HCT116 (cell line): ENCODE data around the gene RNF220. TPM values are rescaled to one million over a fixed set of nuclear protein-coding genes. Genes with fewer than 3 reads are reported as not detected.

Experiments
- ATAC-seq: fragments of 200-7000 bp; cut with Tn5 transposase; 2 replicates; pipeline ENCODE4 v1.9.1; 2020; ENCODE audit warnings: mild to moderate bottlenecking, moderate library complexity
- BruUV-seq: library from RNA; stranded (reverse); fragments of 400-500 nt; replicated peaks from 2 replicates; lab custom pipeline; 2021; lab: Mats Ljungman, UMichigan
- CTCF ChIA-PET: fragments of 300-600 bp; sonication (Branson Sonifier 250); formaldehyde crosslinking; loops from one replicate; lab custom pipeline; 2021; ENCODE audit warnings: antibody characterized with exemption; lab: Charles Lee
- POLR2A ChIA-PET: fragments of 300-600, 350-600 bp; sonication (Branson Sonifier 250); formaldehyde crosslinking; loops from one replicate; lab custom pipeline; 2021; ENCODE audit warnings: antibody characterized with exemption; lab: Charles Lee
- RAD21 ChIA-PET, 2 experiments: fragments of 300-600 bp; sonication (Branson Sonifier 250); formaldehyde crosslinking; loops; one replicate each; lab custom pipeline; 2023; ENCODE audit warnings: low total read pairs in 2 of 2; ENCODE audit not compliant: uncharacterized antibody in 2 of 2, unreplicated experiment in 2 of 2, low non-redundant PET in 1 of 2; lab: Charles Lee
- DNase-seq: peaks from one replicate; pipeline ENCODE4 v3.0.0-alpha.2; 2010; ENCODE audit warnings: low read depth, low spot score
- H2AFZ ChIP-seq: fragments of 200-600 bp; shearing (Covaris generic), sonication (generic); 2 replicates; pipeline ENCODE4 v1.6.1; 2017; ENCODE audit warnings: low read depth, mixed run types, mixed read lengths, antibody characterized with exemption, low read length; ENCODE audit not compliant: poor library complexity, severe bottlenecking
- H3K27ac ChIP-seq: 2 replicates; pipeline ENCODE4 v1.5.1; 2012; ENCODE audit warnings: low read depth, low read length
- H3K27me3 ChIP-seq: fragments of 200-600 bp; sonication (generic); 2 replicates; pipeline ENCODE4 v1.6.1; 2016; ENCODE audit warnings: mixed run types, low read length, mixed read lengths; ENCODE audit not compliant: insufficient read depth
- H3K36me3 ChIP-seq, 2 experiments: fragments of 200-500 bp in 1 of 2; fragments of 200-600 bp in 1 of 2; sonication (Bioruptor generic) in 1 of 2; sonication (generic) in 1 of 2; 2 replicates each; pipeline versions ENCODE4 v1.5.1 to v1.6.1; 2014 to 2016; ENCODE audit warnings: low read length in 2 of 2, inconsistent platforms in 1 of 2, mixed read lengths in 1 of 2, mixed run types in 1 of 2; ENCODE audit not compliant: insufficient read depth in 2 of 2, control insufficient read depth in 1 of 2
- H3K4me1 ChIP-seq, 2 experiments: fragments of 200-600 bp in 1 of 2; sonication (generic) in 1 of 2; 2 replicates each; pipeline versions ENCODE4 v1.5.1 to v1.6.1; 2012 to 2017; ENCODE audit warnings: low read length in 2 of 2, inconsistent platforms in 1 of 2, mild to moderate bottlenecking in 1 of 2, mixed read lengths in 1 of 2, mixed run types in 1 of 2, moderate library complexity in 1 of 2; ENCODE audit not compliant: insufficient read depth in 2 of 2, control insufficient read depth in 1 of 2
- H3K4me2 ChIP-seq: fragments of 200-600 bp; sonication (generic); 2 replicates; pipeline ENCODE4 v1.6.1; 2017; ENCODE audit warnings: mixed run types, low read length, mixed read lengths
- H3K4me3 ChIP-seq, 2 experiments: fragments of 200-600 bp in 1 of 2; sonication (generic) in 1 of 2; replicated peaks in 1 of 2; 2 replicates each; pipeline ENCODE4 v1.5.1; 2011 to 2016; ENCODE audit warnings: low read length in 2 of 2, control low read depth in 1 of 2, low read depth in 1 of 2, mild to moderate bottlenecking in 1 of 2, mixed read lengths in 1 of 2, mixed run types in 1 of 2
- H3K79me2 ChIP-seq: fragments of 200-600 bp; sonication (generic); 2 replicates; pipeline ENCODE4 v1.6.1; 2017; ENCODE audit warnings: mild to moderate bottlenecking, mixed run types, low read length, moderate library complexity, mixed read lengths; ENCODE audit not compliant: insufficient read depth
- H3K9ac ChIP-seq: fragments of 200-600 bp; sonication (generic); 2 replicates; pipeline ENCODE4 v1.6.1; 2016; ENCODE audit warnings: low read length, mixed read lengths
- H3K9me2 ChIP-seq: fragments of 200-600 bp; sonication (generic), shearing (Covaris generic); 2 replicates; pipeline ENCODE4 v1.6.1; 2017; ENCODE audit warnings: mixed run types, mild to moderate bottlenecking, moderate library complexity; ENCODE audit not compliant: insufficient read depth
- H3K9me3 ChIP-seq, 2 experiments: fragments of 200-500 bp in 1 of 2; fragments of 200-600 bp in 1 of 2; sonication (Bioruptor generic) in 1 of 2; sonication (generic) in 1 of 2; 2 replicates each; pipeline ENCODE4 v1.6.1; 2014 to 2017; ENCODE audit warnings: low read length in 2 of 2, mixed read lengths in 2 of 2, inconsistent platforms in 1 of 2, low read depth in 1 of 2, mild to moderate bottlenecking in 1 of 2, mixed run types in 1 of 2, moderate library complexity in 1 of 2; ENCODE audit not compliant: control insufficient read depth in 1 of 2, insufficient read depth in 1 of 2
- H4K20me1 ChIP-seq: fragments of 200-600 bp; sonication (generic), shearing (Covaris generic); 2 replicates; pipeline ENCODE4 v1.6.1; 2017; ENCODE audit warnings: mixed run types, mild to moderate bottlenecking, moderate library complexity; ENCODE audit not compliant: insufficient read depth
- CBX3 ChIP-seq: IDR thresholded peaks from 2 replicates; pipeline ENCODE4 v1.6.1; 2012; ENCODE audit warnings: low read depth
- CEBPB ChIP-seq: IDR thresholded peaks from 2 replicates; pipeline ENCODE4 v1.6.1; 2012; ENCODE audit warnings: low read depth
- ELF1 ChIP-seq: IDR thresholded peaks from 2 replicates; pipeline ENCODE4 v1.6.1; 2012; ENCODE audit warnings: low read depth, borderline replicate concordance
- POLR2A ChIP-seq: IDR thresholded peaks from 2 replicates; pipeline ENCODE4 v1.7.0; 2011; ENCODE audit warnings: borderline replicate concordance; ENCODE audit not compliant: insufficient read depth, insufficient read length; ENCODE audit errors: extremely low read depth
- RAD21 ChIP-seq: IDR thresholded peaks from 2 replicates; pipeline ENCODE4 v1.6.1; 2012; ENCODE audit warnings: low read depth, mild to moderate bottlenecking
- SRF ChIP-seq: IDR thresholded peaks from 2 replicates; pipeline ENCODE4 v1.6.1; 2012; ENCODE audit warnings: low read depth
- ZNF274 ChIP-seq: fragments of 200-500 bp; sonication (Bioruptor generic); IDR thresholded peaks from 2 replicates; pipeline ENCODE4 v1.6.1; 2014; ENCODE audit warnings: mild to moderate bottlenecking, low read depth, low read length, inconsistent platforms
- intact Hi-C: fragments of 100-400 bp; cut with micrococcal nuclease; formaldehyde crosslinking; loops from 2 replicates; pipeline ENCODE4 v1.10.0; 2022
- total RNA-seq: library from RNA; stranded (reverse); gene quantifications from one replicate; pipeline ENCODE4 v1.2.1, GENCODE V29; 2021; ENCODE audit not compliant: unreplicated experiment
- TF ChIP-seq, protein P1 (sequence below), 3 experiments: fragments of 200-600 bp in 1 of 3; sonication (generic) in 1 of 3; IDR thresholded peaks in 2 of 3; conservative IDR thresholded peaks in 1 of 3; 2 replicates each; pipeline ENCODE4 v1.5.1; 2012 to 2017; ENCODE audit warnings: low read depth in 2 of 3, low read length in 2 of 3, antibody characterized with exemption in 1 of 3, borderline replicate concordance in 1 of 3, control low read depth in 1 of 3, mild to moderate bottlenecking in 1 of 3, mixed read lengths in 1 of 3, mixed run types in 1 of 3, moderate library complexity in 1 of 3; ENCODE audit not compliant: insufficient read depth in 1 of 3
- TF ChIP-seq, protein P2 (sequence below): IDR thresholded peaks from 2 replicates; pipeline ENCODE4 v1.6.1; 2012
- TF ChIP-seq, protein P3 (sequence below): IDR thresholded peaks from 2 replicates; pipeline ENCODE4 v1.6.1; 2011; ENCODE audit warnings: mild to moderate bottlenecking, low read length, moderate library complexity; ENCODE audit not compliant: insufficient replicate concordance; ENCODE audit errors: extremely low read depth

RNF220 gene
- total RNA-seq, 1 experiment from 2014 or later, result 84.5 TPM

DNA sequence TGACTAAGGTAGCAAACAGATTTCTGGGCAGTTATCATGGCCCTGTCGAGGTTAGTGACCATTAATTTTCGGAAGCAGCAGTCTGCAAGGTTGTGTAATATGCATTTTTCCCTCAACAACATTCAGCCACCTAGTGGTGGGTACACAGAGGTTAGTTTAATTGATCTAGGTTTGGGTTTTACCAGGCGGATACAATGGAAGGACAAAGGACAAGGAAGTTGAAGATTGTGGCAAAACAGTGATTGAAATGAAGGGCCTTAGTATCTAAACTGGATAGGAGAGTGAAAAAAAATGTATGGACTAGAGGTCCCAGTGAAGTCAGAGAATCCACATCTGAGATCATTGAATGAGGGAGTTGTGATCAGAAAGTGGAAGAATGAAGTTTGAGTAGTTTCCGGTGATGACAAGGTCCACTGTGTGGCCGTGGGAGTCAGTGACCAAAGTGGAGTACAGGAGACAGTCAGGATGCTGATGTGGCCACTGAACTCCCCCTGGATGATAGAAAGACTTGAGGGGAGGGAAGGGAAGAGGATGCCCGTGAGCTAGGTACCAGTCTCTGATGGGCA is 272.2 kb downstream of the RNF220 start:
- Histone ChIP-seq H3K27ac (peak overlapping the region; percentile 64), H3K27me3 (no peaks in the 10 kb centered on the region), H3K4me1 (peaks cover 29 to 44% of the 10 kb centered on the region in 2 experiments), H2AFZ (no peak overlapping the region), H4K20me1 (no peaks in the 10 kb centered on the region), H3K9me3 (no peaks in the 10 kb centered on the region), H3K9me2 (no peaks in the 10 kb centered on the region), H3K36me3 (no peaks in the 10 kb centered on the region), H3K9ac (no peak overlapping the region), H3K79me2 (no peaks in the 10 kb centered on the region), H3K4me3 (no peak overlapping the region), H3K4me2 (peak overlapping the region; percentile 42)
- ChIA-PET CTCF (no interaction called here), RAD21 (interaction anchor here in 1 of 2 experiments (1.5 kb wide), 1 partner anchor 22 kb away, joined by 3 read pairs; no protein-coding TSS in a partner anchor), POLR2A (interaction anchor here (2.1 kb wide), 1 partner anchor 44 kb away, joined by 7 read pairs; no protein-coding TSS in a partner anchor)
- intact Hi-C loops, result no loop called here
- ATAC-seq (no peak), DNase-seq (no peak)
- TF ChIP-seq SRF (no peak), CBX3 (peak; percentile 19; the same call in 1 of the 2 replicates), ELF1 (no peak; the same call in 1 of the 2 replicates), RAD21 (peak; percentile 53)
- TF ChIP-seq, protein P1, sequence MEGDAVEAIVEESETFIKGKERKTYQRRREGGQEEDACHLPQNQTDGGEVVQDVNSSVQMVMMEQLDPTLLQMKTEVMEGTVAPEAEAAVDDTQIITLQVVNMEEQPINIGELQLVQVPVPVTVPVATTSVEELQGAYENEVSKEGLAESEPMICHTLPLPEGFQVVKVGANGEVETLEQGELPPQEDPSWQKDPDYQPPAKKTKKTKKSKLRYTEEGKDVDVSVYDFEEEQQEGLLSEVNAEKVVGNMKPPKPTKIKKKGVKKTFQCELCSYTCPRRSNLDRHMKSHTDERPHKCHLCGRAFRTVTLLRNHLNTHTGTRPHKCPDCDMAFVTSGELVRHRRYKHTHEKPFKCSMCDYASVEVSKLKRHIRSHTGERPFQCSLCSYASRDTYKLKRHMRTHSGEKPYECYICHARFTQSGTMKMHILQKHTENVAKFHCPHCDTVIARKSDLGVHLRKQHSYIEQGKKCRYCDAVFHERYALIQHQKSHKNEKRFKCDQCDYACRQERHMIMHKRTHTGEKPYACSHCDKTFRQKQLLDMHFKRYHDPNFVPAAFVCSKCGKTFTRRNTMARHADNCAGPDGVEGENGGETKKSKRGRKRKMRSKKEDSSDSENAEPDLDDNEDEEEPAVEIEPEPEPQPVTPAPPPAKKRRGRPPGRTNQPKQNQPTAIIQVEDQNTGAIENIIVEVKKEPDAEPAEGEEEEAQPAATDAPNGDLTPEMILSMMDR (IDR thresholded peaks at IDR 0.05 in 2 of 3, conservative IDR thresholded peaks at IDR 0.05 in 1 of 3; ENCODE audit: borderline replicate concordance in 1 of 3, insufficient read depth in 1 of 3, low read depth in 2 of 3, low read length in 2 of 3), result peak; percentile 44 to 70 (median 65); a peak in 5 of 6 replicates
- TF ChIP-seq, protein P2, sequence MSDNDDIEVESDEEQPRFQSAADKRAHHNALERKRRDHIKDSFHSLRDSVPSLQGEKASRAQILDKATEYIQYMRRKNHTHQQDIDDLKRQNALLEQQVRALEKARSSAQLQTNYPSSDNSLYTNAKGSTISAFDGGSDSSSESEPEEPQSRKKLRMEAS, result 0 out of 2 replicates have a peak, but pooled peaks have one; percentile 2
- BruUV-seq, result no TSS peak

DNA sequence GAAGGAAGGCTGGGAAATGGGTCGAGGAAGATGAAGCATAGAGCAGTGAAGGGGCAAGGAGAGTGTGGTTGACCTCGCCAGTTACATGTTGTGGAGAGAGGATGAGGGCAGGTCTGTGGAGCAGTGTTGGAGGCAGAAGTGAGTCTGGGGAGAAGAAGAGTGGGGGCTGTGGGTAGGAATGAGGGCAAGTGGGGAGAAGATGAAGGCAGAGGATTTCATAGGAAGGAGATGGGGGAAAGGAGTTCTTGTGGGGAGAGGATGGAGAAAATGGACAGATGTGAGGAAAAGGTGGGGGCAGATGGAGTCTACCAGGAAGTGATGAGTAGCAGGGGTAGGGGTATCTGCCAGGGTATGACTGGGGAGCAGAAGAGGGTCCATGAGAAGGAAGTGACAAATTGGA is 273.1 kb downstream of the RNF220 start:
- Histone ChIP-seq H3K9me3 (no peaks in the 10 kb centered on the region), H3K9ac (no peak overlapping the region), H3K36me3 (no peaks in the 10 kb centered on the region), H3K9me2 (no peaks in the 10 kb centered on the region), H3K27ac (no peak overlapping the region), H3K79me2 (no peaks in the 10 kb centered on the region), H4K20me1 (no peaks in the 10 kb centered on the region), H2AFZ (no peak overlapping the region), H3K4me3 (no peak overlapping the region), H3K4me2 (no peak overlapping the region), H3K27me3 (no peaks in the 10 kb centered on the region), H3K4me1 (peaks cover 28 to 40% of the 10 kb centered on the region in 2 experiments)
- ChIA-PET POLR2A (interaction anchor here (1.7 kb wide), 1 partner anchor 43 kb away, joined by 4 read pairs; no protein-coding TSS in a partner anchor), CTCF (no interaction called here), RAD21 (no interaction called here)
- BruUV-seq, result no TSS peak
- DNase-seq (no peak), ATAC-seq (no peak)
- intact Hi-C loops, result no loop called here
- TF ChIP-seq, protein P3, sequence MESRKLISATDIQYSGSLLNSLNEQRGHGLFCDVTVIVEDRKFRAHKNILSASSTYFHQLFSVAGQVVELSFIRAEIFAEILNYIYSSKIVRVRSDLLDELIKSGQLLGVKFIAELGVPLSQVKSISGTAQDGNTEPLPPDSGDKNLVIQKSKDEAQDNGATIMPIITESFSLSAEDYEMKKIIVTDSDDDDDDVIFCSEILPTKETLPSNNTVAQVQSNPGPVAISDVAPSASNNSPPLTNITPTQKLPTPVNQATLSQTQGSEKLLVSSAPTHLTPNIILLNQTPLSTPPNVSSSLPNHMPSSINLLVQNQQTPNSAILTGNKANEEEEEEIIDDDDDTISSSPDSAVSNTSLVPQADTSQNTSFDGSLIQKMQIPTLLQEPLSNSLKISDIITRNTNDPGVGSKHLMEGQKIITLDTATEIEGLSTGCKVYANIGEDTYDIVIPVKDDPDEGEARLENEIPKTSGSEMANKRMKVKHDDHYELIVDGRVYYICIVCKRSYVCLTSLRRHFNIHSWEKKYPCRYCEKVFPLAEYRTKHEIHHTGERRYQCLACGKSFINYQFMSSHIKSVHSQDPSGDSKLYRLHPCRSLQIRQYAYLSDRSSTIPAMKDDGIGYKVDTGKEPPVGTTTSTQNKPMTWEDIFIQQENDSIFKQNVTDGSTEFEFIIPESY, result no peak
- TF ChIP-seq, protein P1 (IDR thresholded peaks at IDR 0.05 in 2 of 3, conservative IDR thresholded peaks at IDR 0.05 in 1 of 3; ENCODE audit: borderline replicate concordance in 1 of 3, insufficient read depth in 1 of 3, low read depth in 2 of 3, low read length in 2 of 3), result no peak
- TF ChIP-seq ELF1 (no peak), POLR2A (no peak), CEBPB (no peak), ZNF274 (no peak), CBX3 (no peak)
- TF ChIP-seq, protein P2, result no peak
